ENCODE data around the gene ZBTB45.

The ZBTB45 gene

GRCh38 chr19:58519355-58520256 lies at the start of gene ZBTB45:
Gene ZBTB45, minus strand, starts transcription at chr19:58519810. Its CDS starts 2,137 bp downstream, at chr19:58517673.
- peak; percentile 97 for DNase-seq (ENCODE audit: low spot score)

- DNase-seq (ENCODE audit: low spot score), result no peak
These were observed 49.0 kb upstream of the ZBTB45 start for GRCh38 chr19:58568453-58569130.

GRCh38 chr19:58566989-58567388 lies 47.4 kb upstream of the ZBTB45 start:
- no peak for DNase-seq (ENCODE audit: low spot score)

GRCh38 chr19:58563823-58564222 lies 44.2 kb upstream of the ZBTB45 start:
- no peak for DNase-seq (ENCODE audit: low spot score)

- DNase-seq (ENCODE audit: low spot score), result peak; percentile 59
These were observed 43.5 kb upstream of the ZBTB45 start for GRCh38 chr19:58563034-58563573.

GRCh38 chr19:58562122-58563033 lies 42.8 kb upstream of the ZBTB45 start:
- DNase-seq (ENCODE audit: low spot score), result peak; percentile 61

- DNase-seq (ENCODE audit: low spot score), result no peak
These were observed 41.9 kb upstream of the ZBTB45 start for GRCh38 chr19:58561373-58562121.

- no peak for DNase-seq (ENCODE audit: low spot score)
These were observed 41.3 kb upstream of the ZBTB45 start for GRCh38 chr19:58560921-58561320.

GRCh38 chr19:58560007-58560887 lies 40.6 kb upstream of the ZBTB45 start:
- no peak for DNase-seq (ENCODE audit: low spot score)

GRCh38 chr19:58559275-58560006 lies 39.8 kb upstream of the ZBTB45 start:
- DNase-seq (ENCODE audit: low spot score), result peak; percentile 93

GRCh38 chr19:58558623-58559274 lies 39.1 kb upstream of the ZBTB45 start:
- DNase-seq (ENCODE audit: low spot score), result peak; percentile 99

GRCh38 chr19:58558066-58558622 lies 38.5 kb upstream of the ZBTB45 start, which contains the start of gene UBE2M:
Gene UBE2M, minus strand, starts transcription at chr19:58558611. Its CDS starts 230 bp downstream, at chr19:58558381.
- no peak for DNase-seq (ENCODE audit: low spot score)

GRCh38 chr19:58557221-58558065 lies 37.8 kb upstream of the ZBTB45 start:
- DNase-seq (ENCODE audit: low spot score), result no peak

GRCh38 chr19:58556622-58557220 lies 37.1 kb upstream of the ZBTB45 start:
- DNase-seq (ENCODE audit: low spot score), result no peak

GRCh38 chr19:58555920-58556621 lies 36.5 kb upstream of the ZBTB45 start:
- no peak for DNase-seq (ENCODE audit: low spot score)

GRCh38 chr19:58555369-58555885 lies 35.8 kb upstream of the ZBTB45 start:
- no peak for DNase-seq (ENCODE audit: low spot score)
